Mesodermal cell (in vitro differentiated cells): ENCODE measurements around the gene KPTN.

ENCODE experiments used
- H3K27ac ChIP-seq: 2 replicates; pipeline ENCODE4 v1.7.0; 2013; ENCODE audit warnings: mild to moderate bottlenecking, low read depth, low read length, moderate library complexity; ENCODE audit not compliant: severe bottlenecking
- H3K36me3 ChIP-seq: 2 replicates; pipeline ENCODE4 v1.7.1; 2013; ENCODE audit warnings: mild to moderate bottlenecking, low read length, moderate library complexity; ENCODE audit not compliant: control insufficient read depth, insufficient read depth
- H3K4me1 ChIP-seq: one replicate; pipeline ENCODE4 v1.7.1; 2013; ENCODE audit warnings: mild to moderate bottlenecking, low read length; ENCODE audit not compliant: insufficient read depth, control insufficient read depth, poor library complexity, severe bottlenecking
- H3K4me3 ChIP-seq: 2 replicates; pipeline ENCODE4 v1.7.0; 2013; ENCODE audit warnings: low read length, control low read depth, mild to moderate bottlenecking; ENCODE audit not compliant: insufficient read depth, poor library complexity, severe bottlenecking; ENCODE audit errors: extremely low read depth
- H3K9me3 ChIP-seq: 2 replicates; pipeline ENCODE4 v1.7.1; 2013; ENCODE audit warnings: mild to moderate bottlenecking, low read length, moderate library complexity; ENCODE audit not compliant: control insufficient read depth
- WGBS, 2 experiments: methylation state at CpG; one replicate each; pipeline ENCODE4 v1.1.5; 2013; ENCODE audit warnings: missing lambda C conversion rate in 2 of 2; ENCODE audit not compliant: insufficient coverage in 2 of 2; 5-methylcytosine and 5-hydroxymethylcytosine counted together

The KPTN gene

DNA sequence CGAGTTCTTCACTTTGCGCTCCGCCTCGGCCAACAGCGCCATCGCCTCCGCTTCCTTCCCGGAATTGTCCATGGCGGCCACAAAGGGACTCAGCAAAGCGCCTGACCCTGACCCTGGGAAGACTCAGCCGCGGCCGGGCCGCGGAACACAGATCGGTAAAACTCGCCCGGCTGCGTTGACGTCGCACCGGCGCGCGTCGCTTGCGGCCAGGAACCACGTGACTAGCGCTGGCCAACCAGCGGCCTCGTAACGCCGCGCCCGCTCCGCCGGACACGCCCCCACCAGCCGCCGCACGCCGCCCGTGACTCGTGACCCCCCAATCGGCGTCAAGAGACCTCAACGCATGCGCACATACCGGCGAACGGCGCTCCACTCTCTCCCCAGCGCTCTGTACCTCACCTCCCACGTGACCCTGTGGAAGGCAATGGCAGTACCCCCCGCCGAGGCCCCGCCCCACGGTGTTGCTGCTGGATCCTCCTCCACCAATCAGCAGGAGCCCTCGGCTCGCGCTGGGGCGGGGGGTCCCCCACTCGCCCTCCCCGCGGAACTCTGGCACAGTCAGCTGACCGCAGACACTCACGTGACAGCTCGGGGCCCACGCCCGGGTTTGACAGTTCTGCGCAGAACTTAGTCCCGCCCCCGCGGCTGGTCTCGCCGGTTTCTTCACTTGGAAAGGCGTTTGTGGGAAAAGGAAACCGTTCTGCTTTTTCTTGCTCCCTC lies 31.0 kb upstream of the KPTN start, which contains the start of gene NAPA:
TSS of gene NAPA (minus strand) at position 195 of the 720 bp plus-strand sequence. CDS start at position 72, 123 bp downstream.
- H3K27ac ChIP-seq: peak within 1 kb of the TSS; percentile 93
- peaks cover 9% of the 10 kb centered on the region for H3K36me3 ChIP-seq
- WGBS, 2 experiments: 0% methylated on average over 73 to 74 of the region's 78 CpGs
- H3K4me3 ChIP-seq: peak within 1 kb of the TSS; percentile 98
- H3K9me3 ChIP-seq: no peaks in the 10 kb centered on the region
- H3K4me1 ChIP-seq: peaks cover 16% of the 10 kb centered on the region

- H3K4me1 ChIP-seq: peaks cover 16% of the 10 kb centered on the region
- peaks cover 10% of the 10 kb centered on the region for H3K36me3 ChIP-seq
- H3K27ac ChIP-seq: peak overlapping the region; percentile 93
- WGBS, 2 experiments: 8 to 10% methylated on average over 34 to 36 of the region's 40 CpGs
- H3K4me3 ChIP-seq: peak overlapping the region; percentile 98
- H3K9me3 ChIP-seq: no peaks in the 10 kb centered on the region
Measured at GRCh38 chr19:47514151-47514868, 30.3 kb upstream of the KPTN start.

DNA sequence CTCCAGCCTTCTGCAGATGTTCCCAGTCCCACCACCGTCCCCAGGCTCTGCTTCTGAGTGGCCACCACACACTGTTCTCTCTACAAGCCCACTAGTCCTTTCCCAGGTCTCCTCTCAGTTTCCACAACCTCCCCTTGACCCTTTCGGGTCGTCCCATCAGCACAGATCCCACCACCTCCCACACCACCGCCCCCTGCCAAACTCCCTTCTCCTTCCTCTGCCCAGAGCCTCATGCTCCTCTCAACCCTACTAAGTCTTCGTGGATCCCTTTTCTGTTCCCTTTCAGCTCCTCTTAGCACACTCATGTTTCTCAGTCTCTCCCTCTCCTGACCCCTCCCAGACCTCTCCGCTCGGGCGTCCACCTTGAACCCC lies 28.9 kb upstream of the KPTN start:
- Histone ChIP-seq H3K36me3 (peaks cover 10% of the 10 kb centered on the region), H3K4me1 (peaks cover 19% of the 10 kb centered on the region), H3K9me3 (no peaks in the 10 kb centered on the region), H3K4me3 (peak overlapping the region; percentile 98), H3K27ac (no peak overlapping the region)
- WGBS, 2 experiments: 81 to 86% methylated on average over 7 to 8 of the region's 8 CpGs

GRCh38 chr19:47512183-47512947 lies 28.3 kb upstream of the KPTN start:
- 85 to 92% methylated on average over 10 to 11 of the region's 11 CpGs for WGBS, 2 experiments
- Histone ChIP-seq H3K9me3 (no peaks in the 10 kb centered on the region), H3K36me3 (peaks cover 10% of the 10 kb centered on the region), H3K4me3 (peak overlapping the region; percentile 98), H3K27ac (no peak overlapping the region), H3K4me1 (peaks cover 19% of the 10 kb centered on the region)

GRCh38 chr19:47511681-47512080 lies 27.7 kb upstream of the KPTN start:
- Histone ChIP-seq H3K36me3 (peaks cover 10% of the 10 kb centered on the region), H3K27ac (no peak overlapping the region), H3K4me3 (no peak overlapping the region), H3K4me1 (peaks cover 19% of the 10 kb centered on the region), H3K9me3 (no peaks in the 10 kb centered on the region)
- 88 to 94% methylated on average over 7 of the region's 7 CpGs for WGBS, 2 experiments

DNA sequence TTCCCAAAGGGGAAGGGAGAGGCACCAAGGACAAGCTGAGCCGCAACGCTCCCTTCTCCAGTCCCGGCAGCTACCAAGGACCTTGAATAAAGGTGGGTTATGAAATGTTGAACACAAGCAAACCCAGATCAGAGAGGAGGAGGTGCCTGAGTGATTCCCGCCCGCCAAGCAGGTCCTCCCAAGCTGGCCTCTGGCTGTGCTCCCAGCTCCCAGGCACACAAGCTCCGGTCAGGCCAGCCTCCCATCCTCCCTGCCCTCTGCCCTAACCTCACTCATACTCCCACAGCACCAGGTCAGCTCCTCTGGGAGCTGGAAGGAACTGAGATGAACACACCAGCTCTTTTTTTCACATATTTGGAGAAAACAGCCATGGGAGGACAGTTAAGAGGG lies 27.1 kb upstream of the KPTN start:
- no peak overlapping the region for H3K27ac ChIP-seq
- H3K36me3 ChIP-seq: peaks cover 14% of the 10 kb centered on the region
- no peaks in the 10 kb centered on the region for H3K9me3 ChIP-seq
- WGBS, 2 experiments: 79 to 100% methylated on average over 2 of the region's 6 CpGs
- peaks cover 19% of the 10 kb centered on the region for H3K4me1 ChIP-seq
- no peak overlapping the region for H3K4me3 ChIP-seq

GRCh38 chr19:47510516-47511127 lies 26.6 kb upstream of the KPTN start:
- H3K27ac ChIP-seq: no peak overlapping the region
- H3K36me3 ChIP-seq: peaks cover 16% of the 10 kb centered on the region
- no peaks in the 10 kb centered on the region for H3K9me3 ChIP-seq
- H3K4me1 ChIP-seq: peaks cover 19% of the 10 kb centered on the region
- no peak overlapping the region for H3K4me3 ChIP-seq
- 86 to 90% methylated on average over 10 to 11 of the region's 12 CpGs for WGBS, 2 experiments

DNA sequence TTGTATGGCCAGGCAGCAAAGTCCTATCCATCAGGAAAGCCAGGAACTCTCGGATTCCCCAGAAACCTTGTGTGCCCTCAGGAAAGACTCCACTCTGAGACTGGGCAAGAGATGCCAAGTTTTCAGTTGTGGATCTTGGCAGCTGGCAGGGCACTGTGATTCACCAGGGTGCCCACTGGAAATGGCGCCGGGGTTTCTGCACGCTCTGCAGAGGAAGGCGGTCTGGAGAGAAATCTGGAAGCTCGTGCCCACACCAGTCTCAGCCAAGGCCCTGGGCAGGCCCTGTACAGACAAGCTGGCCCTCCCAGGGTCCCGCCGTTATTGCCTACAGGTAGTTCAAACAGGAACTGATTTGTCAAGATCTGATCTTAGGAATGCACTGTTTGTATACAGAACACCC lies 26.0 kb upstream of the KPTN start:
- Histone ChIP-seq H3K4me1 (peaks cover 19% of the 10 kb centered on the region), H3K36me3 (peaks cover 22% of the 10 kb centered on the region), H3K27ac (no peak overlapping the region), H3K9me3 (no peaks in the 10 kb centered on the region), H3K4me3 (no peak overlapping the region)
- WGBS, 2 experiments: 96 to 99% methylated on average over 8 of the region's 8 CpGs

DNA sequence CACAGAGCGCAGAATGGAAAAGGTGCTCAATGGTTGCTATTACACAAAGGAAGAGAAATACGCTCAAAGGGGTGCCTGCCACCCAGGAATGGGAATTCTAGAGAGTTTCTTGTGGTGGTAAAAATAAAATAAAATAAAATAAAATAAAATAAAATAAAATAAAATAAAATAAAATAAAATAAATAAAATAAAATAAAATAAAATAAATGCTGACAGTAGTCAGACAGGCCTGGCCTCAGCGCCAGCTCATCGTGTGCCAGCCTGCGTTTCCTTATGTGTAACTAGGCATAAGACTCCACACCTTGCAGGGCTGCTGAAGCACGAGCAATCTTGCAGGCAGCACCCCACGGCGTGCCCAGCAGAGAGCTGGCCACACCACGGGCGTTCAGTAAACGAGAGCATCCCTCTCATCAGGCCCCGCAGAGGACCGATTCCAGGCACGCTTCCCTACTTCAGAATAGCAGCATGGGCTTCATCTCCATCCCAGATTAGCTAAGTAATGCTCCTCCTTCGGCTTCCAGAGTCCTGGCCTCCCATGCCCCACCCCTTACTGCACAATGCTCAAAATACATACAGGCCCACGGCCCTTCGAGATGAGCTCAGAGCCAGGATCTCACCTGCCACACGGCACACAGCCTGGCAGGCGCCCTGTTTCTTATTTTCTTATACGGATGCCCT lies 25.3 kb upstream of the KPTN start:
- Histone ChIP-seq H3K36me3 (peaks cover 27% of the 10 kb centered on the region), H3K27ac (no peak overlapping the region), H3K9me3 (no peaks in the 10 kb centered on the region), H3K4me1 (peaks cover 19% of the 10 kb centered on the region), H3K4me3 (no peak overlapping the region)
- 98 to 99% methylated on average over 18 of the region's 20 CpGs for WGBS, 2 experiments

- Histone ChIP-seq H3K27ac (no peak overlapping the region), H3K4me3 (no peak overlapping the region), H3K36me3 (peaks cover 33% of the 10 kb centered on the region), H3K4me1 (peaks cover 19% of the 10 kb centered on the region), H3K9me3 (no peaks in the 10 kb centered on the region)
- WGBS, 2 experiments: 87 to 96% methylated on average over 4 of the region's 5 CpGs
Measured at GRCh38 chr19:47508721-47509120, 24.7 kb upstream of the KPTN start.
